ENCODE measurements around the gene KCTD3. TPM values are rescaled to one million over a fixed set of nuclear protein-coding genes. Genes with fewer than 3 reads are reported as not detected.

Gene KCTD3
- total and polyA plus RNA-seq, 2 donors (not counting 3 experiments of a cell fraction or from before 2014, with no cell fraction given), result 19.1 to 28.3 TPM

- H3K36me3 ChIP-seq (ENCODE audit: control insufficient read depth in 2 of 2, extremely low read depth in 1 of 2, insufficient read depth in 2 of 2, low read length in 2 of 2), result peaks cover 0 to 11% of the 10 kb centered on the region in 2 experiments
- dilution Hi-C loops (cut with MboI; ENCODE audit: extremely low pct_ligation_motif_present, low sequenced_read_pairs), result no loop called here
- no peak overlapping the region for H3K9ac ChIP-seq (replicated peaks; ENCODE audit: extremely low read depth, insufficient read depth, low read length)
- DNase-seq (ENCODE audit: low read depth, low spot score) (peak; percentile 66), FAIRE-seq (peak; percentile 15)
- ChIA-PET POLR2A (no interaction called here), CTCF (interaction anchor here (1.2 kb wide), 1 partner anchor 88 kb away, joined by 3 read pairs; no protein-coding TSS in a partner anchor)
- no peaks in the 10 kb centered on the region for H4K20me1 ChIP-seq (replicated peaks; ENCODE audit: control insufficient read depth, extremely low read depth, insufficient read depth, low read length)
- intact Hi-C loops (cut with micrococcal nuclease), result no loop called here
- no peak overlapping the region for H3K27ac ChIP-seq (ENCODE audit: insufficient read depth, low read depth, low read length)
- no peak for TF ChIP-seq MYC (IDR thresholded peaks at IDR 0.05; ENCODE audit: low read depth, low read length)
- H2AFZ ChIP-seq (ENCODE audit: low read depth, low read length), result no peak overlapping the region
- BruUV-seq (replicated peaks), result no TSS peak
- peaks cover 8% of the 10 kb centered on the region for H3K4me1 ChIP-seq (ENCODE audit: control insufficient read depth, extremely low read depth, insufficient read depth, low read length)
- no peaks in the 10 kb centered on the region for H3K9me3 ChIP-seq (replicated peaks; ENCODE audit: control insufficient read depth, insufficient read depth, low read length)
- no peaks in the 10 kb centered on the region for H3K27me3 ChIP-seq (ENCODE audit: control insufficient read depth in 2 of 2, insufficient read depth in 2 of 2, low read length in 2 of 2)
- no peaks in the 10 kb centered on the region for H3K9me1 ChIP-seq (replicated peaks; ENCODE audit: control insufficient read depth, extremely low read depth, insufficient read depth, low read length)
- peaks cover 4% of the 10 kb centered on the region for H3K79me2 ChIP-seq (ENCODE audit: control insufficient read depth, insufficient read depth, low read length)
- no peak overlapping the region for H3K4me3 ChIP-seq (replicated peaks in 1 of 3; ENCODE audit: insufficient read depth in 1 of 3, low read depth in 1 of 3, low read length in 3 of 3)
- peak overlapping the region; percentile 24 for H3K4me2 ChIP-seq (ENCODE audit: insufficient read depth, low read length)
These were observed 45.3 kb downstream of the KCTD3 start for GRCh38 chr1:215612391-215612790.

- DNase-seq (ENCODE audit: low read depth, low spot score), result peak; percentile 8
- Histone ChIP-seq H3K9me3 (replicated peaks; ENCODE audit: control insufficient read depth, insufficient read depth, low read length) (no peaks in the 10 kb centered on the region), H2AFZ (ENCODE audit: low read depth, low read length) (no peak overlapping the region), H3K27ac (ENCODE audit: insufficient read depth, low read depth, low read length) (no peak overlapping the region), H3K9ac (replicated peaks; ENCODE audit: extremely low read depth, insufficient read depth, low read length) (no peak overlapping the region), H3K4me1 (ENCODE audit: control insufficient read depth, extremely low read depth, insufficient read depth, low read length) (no peaks in the 10 kb centered on the region), H3K9me1 (replicated peaks; ENCODE audit: control insufficient read depth, extremely low read depth, insufficient read depth, low read length) (no peaks in the 10 kb centered on the region), H3K27me3 (ENCODE audit: control insufficient read depth in 2 of 2, insufficient read depth in 2 of 2, low read length in 2 of 2) (no peaks in the 10 kb centered on the region), H3K4me2 (ENCODE audit: insufficient read depth, low read length) (no peak overlapping the region), H4K20me1 (replicated peaks; ENCODE audit: control insufficient read depth, extremely low read depth, insufficient read depth, low read length) (no peaks in the 10 kb centered on the region), H3K79me2 (ENCODE audit: control insufficient read depth, insufficient read depth, low read length) (peaks cover 4% of the 10 kb centered on the region), H3K36me3 (ENCODE audit: control insufficient read depth in 2 of 2, extremely low read depth in 1 of 2, insufficient read depth in 2 of 2, low read length in 2 of 2) (peaks cover 2 to 10% of the 10 kb centered on the region in 2 experiments), H3K4me3 (replicated peaks in 1 of 3; ENCODE audit: insufficient read depth in 1 of 3, low read depth in 1 of 3, low read length in 3 of 3) (no peak overlapping the region)
- BruUV-seq (replicated peaks), result no TSS peak
- intact Hi-C loops (cut with micrococcal nuclease) (no loop called here), dilution Hi-C loops (cut with MboI; ENCODE audit: extremely low pct_ligation_motif_present, low sequenced_read_pairs) (no loop called here)
- no peak for TF ChIP-seq MYC (IDR thresholded peaks at IDR 0.05; ENCODE audit: low read depth, low read length)
- TF ChIP-seq, protein P1, sequence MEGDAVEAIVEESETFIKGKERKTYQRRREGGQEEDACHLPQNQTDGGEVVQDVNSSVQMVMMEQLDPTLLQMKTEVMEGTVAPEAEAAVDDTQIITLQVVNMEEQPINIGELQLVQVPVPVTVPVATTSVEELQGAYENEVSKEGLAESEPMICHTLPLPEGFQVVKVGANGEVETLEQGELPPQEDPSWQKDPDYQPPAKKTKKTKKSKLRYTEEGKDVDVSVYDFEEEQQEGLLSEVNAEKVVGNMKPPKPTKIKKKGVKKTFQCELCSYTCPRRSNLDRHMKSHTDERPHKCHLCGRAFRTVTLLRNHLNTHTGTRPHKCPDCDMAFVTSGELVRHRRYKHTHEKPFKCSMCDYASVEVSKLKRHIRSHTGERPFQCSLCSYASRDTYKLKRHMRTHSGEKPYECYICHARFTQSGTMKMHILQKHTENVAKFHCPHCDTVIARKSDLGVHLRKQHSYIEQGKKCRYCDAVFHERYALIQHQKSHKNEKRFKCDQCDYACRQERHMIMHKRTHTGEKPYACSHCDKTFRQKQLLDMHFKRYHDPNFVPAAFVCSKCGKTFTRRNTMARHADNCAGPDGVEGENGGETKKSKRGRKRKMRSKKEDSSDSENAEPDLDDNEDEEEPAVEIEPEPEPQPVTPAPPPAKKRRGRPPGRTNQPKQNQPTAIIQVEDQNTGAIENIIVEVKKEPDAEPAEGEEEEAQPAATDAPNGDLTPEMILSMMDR (IDR thresholded peaks at IDR 0.05; ENCODE audit: extremely low read depth in 1 of 2, insufficient read depth in 1 of 2, low read depth in 1 of 2, low read length in 2 of 2), result no peak
- no peak for TF ChIP-seq EZH2 (IDR thresholded peaks at IDR 0.05; ENCODE audit: borderline replicate concordance, low read depth, low read length, severe bottlenecking)
- no peak for TF ChIP-seq JUN (IDR thresholded peaks at IDR 0.05; ENCODE audit: borderline replicate concordance, insufficient read depth, insufficient read length, low read depth)
- TF ChIP-seq FOS (IDR thresholded peaks at IDR 0.05; ENCODE audit: borderline replicate concordance, insufficient read depth, low read length), result no peak
- TF ChIP-seq GATA2 (IDR thresholded peaks at IDR 0.05; ENCODE audit: insufficient read depth, insufficient read length, low read depth, low read length), result no peak
- TF ChIP-seq MAX (IDR thresholded peaks at IDR 0.05; ENCODE audit: insufficient read depth, insufficient read length), result no peak
- no peak for TF ChIP-seq POLR2AphosphoS5 (IDR thresholded peaks at IDR 0.05; ENCODE audit: insufficient read depth, low read depth, low read length)
- no peak for TF ChIP-seq POLR2A (IDR thresholded peaks at IDR 0.05; ENCODE audit: low read depth, low read length)
- CTCF ChIA-PET, result no interaction called here
- POLR2A ChIA-PET, result no interaction called here
- FAIRE-seq, result no peak
These were observed 50.9 kb downstream of the KCTD3 start for GRCh38 chr1:215617979-215618378.
